GM18520 (cell line): ENCODE data around the gene ADA.

Experiments used
- ATAC-seq: cut with Tn5 transposase; IDR thresholded peaks from one replicate; pipeline ENCODE4 v1.9.1; 2021; ENCODE audit not compliant: unreplicated experiment

ADA gene

DNA sequence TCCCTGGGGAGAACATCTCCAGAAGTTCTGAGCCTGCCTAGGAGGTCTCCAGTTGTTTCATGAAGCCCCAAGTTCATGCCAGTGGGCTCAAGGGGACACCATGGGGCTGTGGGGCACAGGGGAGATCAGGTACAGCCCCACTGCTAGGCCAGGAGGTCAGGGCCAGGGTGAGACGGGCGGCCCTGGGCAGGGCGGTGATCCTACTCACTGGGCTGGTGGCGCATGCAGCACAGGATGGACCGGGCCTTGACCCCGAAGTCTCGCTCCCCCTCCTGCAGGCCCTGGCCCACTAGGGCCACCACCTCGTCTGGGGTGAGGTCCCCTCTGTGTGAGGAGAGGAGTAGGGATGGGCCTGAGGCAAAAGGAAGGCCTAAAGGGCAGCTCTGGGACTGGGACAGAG lies 26.1 kb downstream of the ADA start:
- no peak for ATAC-seq

GRCh38 chr20:44624743-44625271 lies 26.7 kb downstream of the ADA start:
- no peak for ATAC-seq

- ATAC-seq = no peak
Observed at GRCh38 chr20:44624152-44624551, 27.3 kb downstream of the ADA start.

GRCh38 chr20:44622501-44623270 lies 28.8 kb downstream of the ADA start:
- no peak for ATAC-seq

- ATAC-seq = no peak
Observed at GRCh38 chr20:44621939-44622338, 29.6 kb downstream of the ADA start.

GRCh38 chr20:44621325-44621724 lies 30.2 kb downstream of the ADA start:
- no peak for ATAC-seq

DNA sequence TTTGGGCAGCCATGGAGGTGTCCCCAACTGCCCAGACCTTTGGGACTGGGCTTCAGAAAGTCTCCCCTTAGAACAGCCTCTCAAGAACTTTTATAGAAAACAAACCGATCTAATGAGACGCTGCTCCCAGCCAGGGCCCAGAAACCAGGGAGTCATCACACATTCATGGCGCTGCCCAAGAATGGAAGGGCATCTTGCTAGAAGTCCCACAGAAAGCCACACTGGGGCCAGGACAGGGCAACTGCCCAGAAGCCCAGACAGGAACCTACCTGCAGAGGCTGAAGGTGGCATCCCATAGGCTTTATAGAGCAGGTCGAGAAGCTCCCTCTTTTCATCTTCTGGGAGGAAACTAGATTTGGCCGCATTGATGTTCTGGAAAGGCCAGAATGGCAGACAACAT lies 31.5 kb downstream of the ADA start:
- ATAC-seq = no peak

GRCh38 chr20:44619294-44619693 lies 32.2 kb downstream of the ADA start:
- no peak for ATAC-seq

DNA sequence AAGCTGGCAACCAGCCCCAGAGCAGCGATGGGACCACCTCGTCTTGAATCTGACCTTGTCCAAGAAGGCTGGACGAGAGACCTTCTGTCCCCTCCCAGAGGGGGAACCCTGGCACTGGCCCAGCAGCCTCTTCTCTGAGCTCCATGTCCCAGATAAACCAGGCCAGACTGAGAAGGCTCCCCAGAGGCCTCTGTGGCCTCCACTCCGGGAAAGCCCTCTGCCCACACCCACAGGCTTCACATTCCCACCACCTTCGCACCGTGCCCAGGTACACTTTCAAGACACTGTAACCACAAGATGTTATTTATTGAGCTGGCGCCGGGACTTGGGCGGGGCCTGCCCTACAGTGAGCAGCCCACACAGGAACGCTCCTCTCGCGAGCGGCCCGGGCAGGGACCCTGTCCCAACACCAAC lies 33.2 kb downstream of the ADA start:
- no peak for ATAC-seq

DNA sequence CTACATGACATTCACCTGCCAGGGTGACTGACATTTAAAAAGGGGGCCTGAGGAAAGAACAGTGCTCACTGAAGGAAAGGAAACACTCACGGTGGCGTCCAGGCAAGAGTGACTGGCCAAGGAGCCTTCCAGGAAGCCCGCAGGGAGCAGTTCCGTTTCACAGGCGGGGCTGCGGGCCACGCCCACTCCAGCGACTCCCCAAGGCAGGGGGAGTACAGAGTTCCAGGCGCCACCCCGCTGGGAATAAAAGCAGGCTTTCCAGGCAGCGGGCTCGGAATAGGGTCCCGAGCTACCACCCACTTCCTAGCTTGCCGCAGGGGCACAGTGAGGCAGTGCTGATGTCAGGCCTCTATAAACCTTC lies 34.9 kb downstream of the ADA start:
- ATAC-seq = no peak

DNA sequence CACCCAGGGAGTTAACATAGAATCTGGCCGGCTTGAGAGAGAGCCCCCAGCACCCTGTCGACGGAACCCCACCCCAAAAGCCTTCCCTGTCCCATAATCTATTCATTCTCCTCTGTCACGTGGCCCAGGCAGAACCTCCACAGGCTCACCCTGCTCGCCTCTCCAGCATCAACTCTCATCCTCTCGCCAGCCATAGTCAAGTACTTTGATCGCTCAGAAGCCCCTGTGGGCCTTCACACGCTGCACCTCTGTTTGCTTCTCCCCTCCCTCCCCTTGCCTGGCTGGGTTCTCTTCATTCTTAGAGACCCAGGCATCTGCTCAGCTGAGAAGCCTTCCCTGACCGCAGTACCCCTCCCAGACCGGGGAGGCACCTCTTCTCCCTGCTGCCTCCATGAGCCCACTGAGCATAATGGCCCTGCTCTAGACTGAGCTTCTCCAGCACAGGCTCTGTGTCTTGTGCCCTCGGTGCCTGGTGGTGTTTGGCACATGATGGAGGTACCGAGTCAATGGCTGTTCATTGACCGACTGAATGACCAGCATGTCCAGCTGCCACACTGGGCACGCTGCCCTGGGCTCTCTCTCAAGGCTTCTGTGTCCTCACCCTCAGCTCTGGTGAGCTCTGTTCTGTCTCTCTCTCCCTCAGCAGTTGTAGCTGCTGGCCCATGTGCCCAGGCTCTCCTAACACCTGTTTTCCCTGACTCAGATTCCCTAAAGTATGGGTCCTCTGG lies 35.5 kb downstream of the ADA start:
- no peak for ATAC-seq

DNA sequence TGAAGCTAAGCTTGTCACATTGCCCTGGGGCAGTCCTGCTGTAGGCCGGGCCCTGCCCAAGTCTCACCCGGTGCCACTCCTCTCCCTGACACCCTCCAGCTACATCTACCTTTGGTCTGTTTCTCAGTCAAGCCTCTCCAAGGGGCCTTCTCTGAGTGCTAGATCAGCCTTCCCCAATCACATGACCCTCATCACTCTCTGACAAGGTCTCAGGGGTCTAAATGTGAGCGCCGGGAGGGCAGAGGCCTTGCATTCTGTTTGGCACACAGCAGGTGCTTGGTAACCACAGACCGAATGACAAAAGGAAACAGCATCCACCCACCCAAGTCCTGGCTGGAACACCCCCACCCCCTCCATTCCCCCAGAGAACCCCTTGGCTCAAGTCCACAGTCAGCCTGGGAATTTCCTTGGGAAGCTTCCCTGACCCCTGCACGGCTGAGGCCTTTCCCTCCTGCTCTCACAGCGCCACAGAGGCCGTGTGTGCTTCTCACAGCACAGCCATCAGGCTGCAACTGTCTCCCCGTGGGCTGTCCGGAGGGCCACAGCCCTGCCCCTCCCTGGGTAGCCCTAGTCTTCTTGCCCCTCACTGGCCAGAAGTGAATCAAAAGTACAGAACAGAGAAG lies 36.2 kb downstream of the ADA start:
- ATAC-seq = no peak

DNA sequence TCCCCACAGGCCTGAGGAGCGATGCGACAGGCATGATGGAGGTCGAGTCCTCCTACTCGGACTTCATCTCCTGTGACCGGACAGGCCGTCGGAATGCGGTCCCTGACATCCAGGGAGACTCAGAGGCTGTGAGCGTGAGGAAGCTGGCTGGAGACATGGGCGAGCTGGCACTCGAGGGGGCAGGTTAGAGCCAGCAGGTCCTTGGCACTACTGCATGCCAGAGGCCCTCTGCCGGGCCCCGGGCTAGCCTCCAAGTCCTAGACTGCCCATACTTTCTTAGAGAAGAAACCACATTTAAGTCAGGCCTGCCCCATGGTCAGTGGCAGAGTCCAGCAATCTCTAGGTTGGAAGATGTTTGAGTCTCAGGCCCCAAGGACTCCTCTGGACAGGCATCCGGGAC lies 37.0 kb downstream of the ADA start:
- ATAC-seq = no peak

GRCh38 chr20:44613575-44613974 lies 37.9 kb downstream of the ADA start:
- ATAC-seq = no peak

DNA sequence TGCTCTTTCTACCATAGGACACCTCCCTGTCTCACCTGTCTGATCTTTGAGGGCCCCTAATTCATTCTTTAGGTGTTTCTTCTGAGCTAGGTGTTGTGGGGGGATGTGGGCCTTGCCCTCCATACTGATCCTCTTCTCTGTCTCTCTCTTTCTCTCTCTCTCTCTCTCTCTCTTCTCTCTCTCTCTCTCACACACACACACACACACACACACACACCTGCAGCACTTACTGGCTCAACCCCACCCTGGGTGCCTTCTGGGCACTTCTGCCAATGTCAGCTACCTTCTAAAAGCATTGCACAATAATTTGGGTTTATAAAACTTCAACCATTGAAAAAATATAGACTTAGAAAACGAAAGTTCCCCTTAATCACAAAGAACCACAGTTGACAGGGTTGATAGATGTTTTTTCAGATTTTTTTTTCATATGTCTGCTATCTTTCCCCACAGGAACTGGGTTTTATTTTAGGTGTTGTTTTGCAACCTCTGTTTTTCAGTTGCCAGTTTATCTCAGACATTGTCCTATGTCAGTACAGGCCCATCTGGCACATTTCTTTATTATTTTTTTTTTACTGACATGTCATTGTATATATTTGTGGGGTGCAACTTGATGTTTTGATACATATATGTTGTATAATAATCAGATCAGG lies 41.1 kb downstream of the ADA start:
- no peak for ATAC-seq

DNA sequence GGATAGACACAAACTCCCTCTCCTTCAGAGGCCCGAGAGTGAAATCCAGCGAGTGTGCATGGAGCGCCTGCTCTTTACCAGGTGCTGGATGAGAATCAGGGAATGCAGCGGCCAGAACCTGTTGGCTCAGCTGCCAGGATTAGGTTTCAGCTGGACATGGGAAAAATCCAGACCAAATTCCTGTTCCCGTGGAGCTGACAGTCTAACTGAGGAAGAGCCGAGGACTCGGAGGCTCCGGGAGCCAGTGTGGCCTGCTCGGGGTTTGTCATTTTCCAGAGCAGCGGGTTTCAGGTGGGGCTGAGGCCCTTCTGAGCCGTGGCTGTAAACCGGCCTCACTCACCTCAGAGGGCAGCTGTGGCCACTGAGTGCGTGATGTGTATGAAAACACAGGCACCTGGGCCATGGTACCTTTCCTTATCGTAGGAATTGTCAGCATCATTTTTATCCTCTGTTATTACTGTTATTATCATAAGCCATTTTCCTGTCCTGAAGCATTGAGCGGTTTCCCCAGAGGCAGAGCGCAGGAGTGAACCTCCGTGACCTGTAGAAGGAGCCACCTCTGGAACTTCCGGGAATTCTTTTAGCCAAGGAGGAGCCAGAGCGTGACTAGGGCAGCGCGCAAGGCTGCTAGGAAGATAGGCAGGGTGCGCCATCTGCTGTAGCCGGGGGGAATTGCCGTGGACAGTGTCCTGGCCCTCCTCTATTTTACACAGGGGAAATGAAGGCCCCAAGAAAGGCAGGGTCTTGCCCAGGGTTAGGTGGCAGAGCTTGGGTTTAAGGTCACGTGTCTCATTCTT lies 41.8 kb downstream of the ADA start:
- peak; percentile 56 for ATAC-seq

GRCh38 chr20:44609006-44609515 lies 42.4 kb downstream of the ADA start:
- ATAC-seq = no peak

DNA sequence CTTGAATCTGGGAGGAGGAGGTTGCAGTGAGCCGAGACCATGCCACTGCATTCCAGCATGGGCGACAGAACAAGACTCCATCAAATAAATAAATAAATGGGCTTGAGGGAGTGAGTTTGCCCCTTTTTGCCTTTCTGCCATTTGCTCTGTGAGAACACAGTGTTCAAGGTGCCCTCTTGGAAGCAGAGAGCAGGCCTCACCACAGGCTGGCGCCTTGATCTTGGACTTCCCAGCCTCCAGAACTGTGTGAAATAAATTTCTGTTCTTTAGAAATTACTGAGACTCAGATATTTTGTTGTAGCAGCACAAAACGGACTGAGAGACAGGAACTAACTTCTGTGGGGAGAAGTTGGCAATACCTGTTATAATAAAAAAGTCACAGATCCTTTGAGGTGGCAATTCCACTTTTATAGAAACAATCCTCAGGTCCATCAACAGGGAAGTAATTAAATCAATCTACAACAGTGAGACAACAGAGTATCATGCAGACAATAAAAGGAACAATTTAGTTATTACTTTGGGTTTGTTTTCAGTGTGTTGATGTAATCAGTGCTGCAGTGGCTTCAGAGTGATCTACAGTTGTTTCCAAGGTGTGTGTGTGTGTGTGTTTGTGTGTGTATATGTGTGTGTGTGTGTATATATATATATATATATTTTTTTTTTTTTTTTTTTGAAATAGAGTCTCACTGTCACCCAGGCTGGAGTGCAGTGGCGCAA lies 44.6 kb downstream of the ADA start:
- ATAC-seq = no peak

- no peak for ATAC-seq
Observed at GRCh38 chr20:44603327-44603726, 48.2 kb downstream of the ADA start.

GRCh38 chr20:44601801-44602204 lies 49.7 kb downstream of the ADA start:
- no peak for ATAC-seq
